Measurements from ENCODE around the gene USP32. TPM values are rescaled to one million over a fixed set of nuclear protein-coding genes. Genes with fewer than 3 reads are reported as not detected.

Gene USP32
- total RNA-seq, 1 experiment from 2014 or later = 103 TPM

DNA sequence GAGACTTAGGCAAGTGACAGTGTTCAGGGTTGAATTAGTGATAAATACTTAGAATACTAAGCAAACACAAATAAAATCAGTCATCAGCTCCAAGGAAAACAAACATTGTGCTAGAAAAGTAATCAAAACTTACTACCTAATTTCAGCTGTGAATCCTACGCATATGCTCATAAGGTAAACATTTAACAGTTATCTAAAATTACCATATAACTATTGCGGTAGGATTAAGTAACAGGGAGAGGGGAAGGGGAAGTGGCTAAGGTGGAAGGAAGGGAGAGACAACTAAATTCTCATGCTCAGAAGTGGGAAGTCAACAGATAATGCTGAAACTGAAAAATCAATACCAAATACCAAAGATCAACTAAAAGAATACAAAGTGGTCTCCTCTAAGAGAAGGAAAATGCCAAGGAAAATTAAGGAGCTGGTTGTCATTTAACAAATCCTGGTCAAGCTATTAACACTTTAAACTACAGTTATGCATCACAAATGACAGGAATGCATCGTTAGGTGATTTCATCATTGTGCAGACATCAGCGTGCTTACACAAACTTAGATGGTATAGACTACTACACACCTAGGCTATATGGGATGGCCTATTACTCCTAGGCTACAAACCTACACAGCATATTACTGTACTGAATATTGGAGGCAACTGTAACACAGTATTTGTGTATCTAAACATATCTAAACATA, 20.0 kb downstream of the USP32 start:
- Mint-ChIP-seq H3K4me1 (peaks cover 26% of the 10 kb centered on the region), H3K27ac (peak overlapping the region; percentile 80), H3K27me3 (ENCODE audit: low read depth) (no peaks in the 10 kb centered on the region), H3K4me3 (no peak overlapping the region), H3K9me3 (no peaks in the 10 kb centered on the region), H3K36me3 (peaks cover 7% of the 10 kb centered on the region)
- ChIA-PET POLR2A (no interaction called here), CTCF (no interaction called here)
- DNase-seq (ENCODE audit: low spot score) (no peak), ATAC-seq (no peak)
- no peak for TF ChIP-seq GTF2I (CRISPR knock-in tag; conservative IDR thresholded peaks at IDR 0.05)
- TF ChIP-seq, protein P1, sequence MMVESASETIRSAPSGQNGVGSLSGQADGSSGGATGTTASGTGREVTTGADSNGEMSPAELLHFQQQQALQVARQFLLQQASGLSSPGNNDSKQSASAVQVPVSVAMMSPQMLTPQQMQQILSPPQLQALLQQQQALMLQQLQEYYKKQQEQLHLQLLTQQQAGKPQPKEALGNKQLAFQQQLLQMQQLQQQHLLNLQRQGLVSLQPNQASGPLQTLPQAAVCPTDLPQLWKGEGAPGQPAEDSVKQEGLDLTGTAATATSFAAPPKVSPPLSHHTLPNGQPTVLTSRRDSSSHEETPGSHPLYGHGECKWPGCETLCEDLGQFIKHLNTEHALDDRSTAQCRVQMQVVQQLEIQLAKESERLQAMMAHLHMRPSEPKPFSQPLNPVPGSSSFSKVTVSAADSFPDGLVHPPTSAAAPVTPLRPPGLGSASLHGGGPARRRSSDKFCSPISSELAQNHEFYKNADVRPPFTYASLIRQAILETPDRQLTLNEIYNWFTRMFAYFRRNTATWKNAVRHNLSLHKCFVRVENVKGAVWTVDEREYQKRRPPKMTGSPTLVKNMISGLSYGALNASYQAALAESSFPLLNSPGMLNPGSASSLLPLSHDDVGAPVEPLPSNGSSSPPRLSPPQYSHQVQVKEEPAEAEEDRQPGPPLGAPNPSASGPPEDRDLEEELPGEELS (CRISPR knock-in tag; IDR thresholded peaks at IDR 0.05) = no peak
- TF ChIP-seq, protein P2, sequence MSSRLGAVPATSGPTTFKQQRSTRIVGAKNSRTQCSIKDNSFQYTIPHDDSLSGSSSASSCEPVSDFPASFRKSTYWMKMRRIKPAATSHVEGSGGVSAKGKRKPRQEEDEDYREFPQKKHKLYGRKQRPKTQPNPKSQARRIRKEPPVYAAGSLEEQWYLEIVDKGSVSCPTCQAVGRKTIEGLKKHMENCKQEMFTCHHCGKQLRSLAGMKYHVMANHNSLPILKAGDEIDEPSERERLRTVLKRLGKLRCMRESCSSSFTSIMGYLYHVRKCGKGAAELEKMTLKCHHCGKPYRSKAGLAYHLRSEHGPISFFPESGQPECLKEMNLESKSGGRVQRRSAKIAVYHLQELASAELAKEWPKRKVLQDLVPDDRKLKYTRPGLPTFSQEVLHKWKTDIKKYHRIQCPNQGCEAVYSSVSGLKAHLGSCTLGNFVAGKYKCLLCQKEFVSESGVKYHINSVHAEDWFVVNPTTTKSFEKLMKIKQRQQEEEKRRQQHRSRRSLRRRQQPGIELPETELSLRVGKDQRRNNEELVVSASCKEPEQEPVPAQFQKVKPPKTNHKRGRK (CRISPR knock-in tag; IDR thresholded peaks at IDR 0.05; ENCODE audit: borderline replicate concordance) = no peak
- no peak for TF ChIP-seq ZNF263 (CRISPR knock-in tag; IDR thresholded peaks at IDR 0.05; ENCODE audit: low read depth)
- TF ChIP-seq ZNF416 (CRISPR knock-in tag; IDR thresholded peaks at IDR 0.05) = no peak
- TF ChIP-seq ETV6 (CRISPR knock-in tag; IDR thresholded peaks at IDR 0.05) = no peak
- TF ChIP-seq, protein P3, sequence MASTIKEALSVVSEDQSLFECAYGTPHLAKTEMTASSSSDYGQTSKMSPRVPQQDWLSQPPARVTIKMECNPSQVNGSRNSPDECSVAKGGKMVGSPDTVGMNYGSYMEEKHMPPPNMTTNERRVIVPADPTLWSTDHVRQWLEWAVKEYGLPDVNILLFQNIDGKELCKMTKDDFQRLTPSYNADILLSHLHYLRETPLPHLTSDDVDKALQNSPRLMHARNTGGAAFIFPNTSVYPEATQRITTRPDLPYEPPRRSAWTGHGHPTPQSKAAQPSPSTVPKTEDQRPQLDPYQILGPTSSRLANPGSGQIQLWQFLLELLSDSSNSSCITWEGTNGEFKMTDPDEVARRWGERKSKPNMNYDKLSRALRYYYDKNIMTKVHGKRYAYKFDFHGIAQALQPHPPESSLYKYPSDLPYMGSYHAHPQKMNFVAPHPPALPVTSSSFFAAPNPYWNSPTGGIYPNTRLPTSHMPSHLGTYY (CRISPR knock-in tag; IDR thresholded peaks at IDR 0.05) = no peak
- no peak for TF ChIP-seq IRF2 (CRISPR knock-in tag; IDR thresholded peaks at IDR 0.05; ENCODE audit: borderline replicate concordance, low read depth)
- no peak for TF ChIP-seq MXD4 (CRISPR knock-in tag; IDR thresholded peaks at IDR 0.05; ENCODE audit: borderline replicate concordance)
- TF ChIP-seq, protein P4, sequence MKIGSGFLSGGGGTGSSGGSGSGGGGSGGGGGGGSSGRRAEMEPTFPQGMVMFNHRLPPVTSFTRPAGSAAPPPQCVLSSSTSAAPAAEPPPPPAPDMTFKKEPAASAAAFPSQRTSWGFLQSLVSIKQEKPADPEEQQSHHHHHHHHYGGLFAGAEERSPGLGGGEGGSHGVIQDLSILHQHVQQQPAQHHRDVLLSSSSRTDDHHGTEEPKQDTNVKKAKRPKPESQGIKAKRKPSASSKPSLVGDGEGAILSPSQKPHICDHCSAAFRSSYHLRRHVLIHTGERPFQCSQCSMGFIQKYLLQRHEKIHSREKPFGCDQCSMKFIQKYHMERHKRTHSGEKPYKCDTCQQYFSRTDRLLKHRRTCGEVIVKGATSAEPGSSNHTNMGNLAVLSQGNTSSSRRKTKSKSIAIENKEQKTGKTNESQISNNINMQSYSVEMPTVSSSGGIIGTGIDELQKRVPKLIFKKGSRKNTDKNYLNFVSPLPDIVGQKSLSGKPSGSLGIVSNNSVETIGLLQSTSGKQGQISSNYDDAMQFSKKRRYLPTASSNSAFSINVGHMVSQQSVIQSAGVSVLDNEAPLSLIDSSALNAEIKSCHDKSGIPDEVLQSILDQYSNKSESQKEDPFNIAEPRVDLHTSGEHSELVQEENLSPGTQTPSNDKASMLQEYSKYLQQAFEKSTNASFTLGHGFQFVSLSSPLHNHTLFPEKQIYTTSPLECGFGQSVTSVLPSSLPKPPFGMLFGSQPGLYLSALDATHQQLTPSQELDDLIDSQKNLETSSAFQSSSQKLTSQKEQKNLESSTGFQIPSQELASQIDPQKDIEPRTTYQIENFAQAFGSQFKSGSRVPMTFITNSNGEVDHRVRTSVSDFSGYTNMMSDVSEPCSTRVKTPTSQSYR (CRISPR knock-in tag; IDR thresholded peaks at IDR 0.05) = no peak
- TF ChIP-seq, protein P5, sequence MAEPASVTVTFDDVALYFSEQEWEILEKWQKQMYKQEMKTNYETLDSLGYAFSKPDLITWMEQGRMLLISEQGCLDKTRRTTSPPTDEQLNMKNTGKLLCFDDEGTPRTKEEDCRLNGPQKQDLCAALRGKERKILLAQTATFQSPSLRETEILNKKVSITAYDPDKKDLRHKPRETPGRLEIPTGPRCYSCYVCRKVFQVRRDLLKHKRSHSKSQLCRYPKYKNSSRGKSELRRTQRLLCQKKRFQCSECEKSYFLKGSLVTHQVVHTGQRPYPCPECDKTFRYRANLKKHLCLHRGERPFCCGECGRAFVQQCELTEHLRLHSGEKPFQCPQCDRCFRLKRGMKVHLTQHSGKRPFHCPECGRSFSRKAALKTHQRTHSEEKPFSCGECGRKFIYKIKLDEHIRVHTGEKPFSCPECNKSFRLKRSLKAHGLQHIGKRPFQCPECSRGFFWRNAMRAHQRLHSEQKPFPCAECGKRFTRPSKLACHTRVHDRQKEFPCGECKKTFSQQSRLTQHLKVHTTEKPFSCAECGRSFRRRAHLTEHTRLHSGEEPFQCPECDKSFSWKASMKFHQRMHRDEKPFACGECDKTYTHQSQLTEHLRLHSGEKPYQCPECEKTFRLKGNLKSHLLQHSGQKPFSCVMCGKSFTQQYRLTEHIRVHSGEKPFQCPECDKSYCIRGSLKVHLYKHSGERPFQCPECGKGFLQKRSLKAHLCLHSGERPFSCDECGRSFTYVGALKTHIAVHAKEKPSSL (CRISPR knock-in tag; conservative IDR thresholded peaks at IDR 0.05) = no peak
- TF ChIP-seq SMAD3 (CRISPR knock-in tag; IDR thresholded peaks at IDR 0.05; ENCODE audit: borderline replicate concordance) = no peak
- TF ChIP-seq RELA (CRISPR knock-in tag; IDR thresholded peaks at IDR 0.05; ENCODE audit: borderline replicate concordance) = no peak
- TF ChIP-seq ESRRA (CRISPR knock-in tag; IDR thresholded peaks at IDR 0.05; ENCODE audit: borderline replicate concordance) = no peak
- TF ChIP-seq, protein P6, sequence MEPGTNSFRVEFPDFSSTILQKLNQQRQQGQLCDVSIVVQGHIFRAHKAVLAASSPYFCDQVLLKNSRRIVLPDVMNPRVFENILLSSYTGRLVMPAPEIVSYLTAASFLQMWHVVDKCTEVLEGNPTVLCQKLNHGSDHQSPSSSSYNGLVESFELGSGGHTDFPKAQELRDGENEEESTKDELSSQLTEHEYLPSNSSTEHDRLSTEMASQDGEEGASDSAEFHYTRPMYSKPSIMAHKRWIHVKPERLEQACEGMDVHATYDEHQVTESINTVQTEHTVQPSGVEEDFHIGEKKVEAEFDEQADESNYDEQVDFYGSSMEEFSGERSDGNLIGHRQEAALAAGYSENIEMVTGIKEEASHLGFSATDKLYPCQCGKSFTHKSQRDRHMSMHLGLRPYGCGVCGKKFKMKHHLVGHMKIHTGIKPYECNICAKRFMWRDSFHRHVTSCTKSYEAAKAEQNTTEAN (CRISPR knock-in tag; IDR thresholded peaks at IDR 0.05) = no peak
- TF ChIP-seq, protein P7, sequence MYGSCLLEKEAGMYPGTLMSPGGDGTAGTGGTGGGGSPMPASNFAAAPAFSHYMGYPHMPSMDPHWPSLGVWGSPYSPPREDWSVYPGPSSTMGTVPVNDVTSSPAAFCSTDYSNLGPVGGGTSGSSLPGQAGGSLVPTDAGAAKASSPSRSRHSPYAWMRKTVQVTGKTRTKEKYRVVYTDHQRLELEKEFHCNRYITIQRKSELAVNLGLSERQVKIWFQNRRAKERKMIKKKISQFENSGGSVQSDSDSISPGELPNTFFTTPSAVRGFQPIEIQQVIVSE (CRISPR knock-in tag; IDR thresholded peaks at IDR 0.05; ENCODE audit: borderline replicate concordance) = no peak
- no peak for TF ChIP-seq CREM (CRISPR knock-in tag; IDR thresholded peaks at IDR 0.05)
- no peak for TF ChIP-seq RORB (CRISPR knock-in tag; IDR thresholded peaks at IDR 0.05)

All from WTC11 (cell line).